ENCODE results near the gene CLPTM1L. TPM values are rescaled to one million over a fixed set of nuclear protein-coding genes. Genes with fewer than 3 reads are reported as not detected.

The CLPTM1L gene
- total and polyA plus RNA-seq, 4 donors, result 66.0 to 95.5 (median 71.8) TPM

- no peaks in the 10 kb centered on the region for H3K27me3 ChIP-seq (ENCODE audit: control insufficient read depth in 1 of 2, insufficient read depth in 2 of 2, low read length in 1 of 2)
- peak; percentile 27 to 32 for DNase-seq
- no peak overlapping the region for H3K4me3 ChIP-seq (ENCODE audit: low read length in 2 of 2)
- H3K36me3 ChIP-seq (ENCODE audit: control insufficient read depth in 1 of 2, insufficient read depth in 2 of 2, low read length in 1 of 2), result no peaks in the 10 kb centered on the region
- H3K4me1 ChIP-seq (ENCODE audit: control insufficient read depth in 1 of 2, insufficient read depth in 2 of 2, low read length in 2 of 2), result no peaks in the 10 kb centered on the region
- 87% methylated on average over 7 of the region's 7 CpGs for WGBS, 2 donors
- H3K27ac ChIP-seq (ENCODE audit: low read depth in 1 of 2, low read length in 2 of 2), result no peak overlapping the region
- no peaks in the 10 kb centered on the region for H3K9me3 ChIP-seq (ENCODE audit: control insufficient read depth, low read length)
- no peak for ATAC-seq (ENCODE audit: low FRiP score)
- intact Hi-C loops (cut with DNase I), result no loop called here
Measured at GRCh38 chr5:1312206-1312605, 32.7 kb downstream of the CLPTM1L start.

- Histone ChIP-seq H3K4me3 (ENCODE audit: low read length in 2 of 2) (no peak overlapping the region), H3K4me1 (ENCODE audit: control insufficient read depth in 1 of 2, insufficient read depth in 2 of 2, low read length in 2 of 2) (no peaks in the 10 kb centered on the region), H3K27ac (ENCODE audit: low read depth in 1 of 2, low read length in 2 of 2) (no peak overlapping the region), H3K27me3 (ENCODE audit: control insufficient read depth in 1 of 2, insufficient read depth in 2 of 2, low read length in 1 of 2) (no peaks in the 10 kb centered on the region), H3K9me3 (ENCODE audit: control insufficient read depth, low read length) (no peaks in the 10 kb centered on the region), H3K36me3 (ENCODE audit: control insufficient read depth in 1 of 2, insufficient read depth in 2 of 2, low read length in 1 of 2) (no peaks in the 10 kb centered on the region)
- WGBS, 2 donors, result 91% methylated on average over 15 of the region's 15 CpGs
- ATAC-seq (ENCODE audit: low FRiP score) (no peak), DNase-seq (peak; percentile 25 to 48)
- intact Hi-C loops (cut with DNase I), result no loop called here
Measured at GRCh38 chr5:1311439-1312055, 33.4 kb downstream of the CLPTM1L start.

- intact Hi-C loops (cut with DNase I), result no loop called here
- Histone ChIP-seq H3K4me3 (ENCODE audit: low read length in 2 of 2) (no peak overlapping the region), H3K9me3 (ENCODE audit: control insufficient read depth, low read length) (no peaks in the 10 kb centered on the region), H3K27me3 (ENCODE audit: control insufficient read depth in 1 of 2, insufficient read depth in 2 of 2, low read length in 1 of 2) (no peaks in the 10 kb centered on the region), H3K4me1 (ENCODE audit: control insufficient read depth in 1 of 2, insufficient read depth in 2 of 2, low read length in 2 of 2) (no peaks in the 10 kb centered on the region), H3K27ac (ENCODE audit: low read depth in 1 of 2, low read length in 2 of 2) (no peak overlapping the region), H3K36me3 (ENCODE audit: control insufficient read depth in 1 of 2, insufficient read depth in 2 of 2, low read length in 1 of 2) (no peaks in the 10 kb centered on the region)
- DNase-seq (peak; percentile 5 to 23), ATAC-seq (ENCODE audit: low FRiP score) (no peak)
- 87 to 90% methylated on average over 7 of the region's 7 CpGs for WGBS, 2 donors
Measured at GRCh38 chr5:1310118-1310517, 34.8 kb downstream of the CLPTM1L start.

- H3K27ac ChIP-seq (ENCODE audit: low read depth in 1 of 2, low read length in 2 of 2), result no peak overlapping the region
- no peaks in the 10 kb centered on the region for H3K36me3 ChIP-seq (ENCODE audit: control insufficient read depth in 1 of 2, insufficient read depth in 2 of 2, low read length in 1 of 2)
- no peak overlapping the region for H3K4me3 ChIP-seq (ENCODE audit: low read length in 2 of 2)
- WGBS, 2 donors, result 65 to 74% methylated on average over 2 of the region's 2 CpGs
- no peaks in the 10 kb centered on the region for H3K27me3 ChIP-seq (ENCODE audit: control insufficient read depth in 1 of 2, insufficient read depth in 2 of 2, low read length in 1 of 2)
- ATAC-seq (ENCODE audit: low FRiP score), result no peak
- DNase-seq, result no peak
- H3K9me3 ChIP-seq (ENCODE audit: control insufficient read depth, low read length), result no peaks in the 10 kb centered on the region
- intact Hi-C loops (cut with DNase I), result no loop called here
- no peaks in the 10 kb centered on the region for H3K4me1 ChIP-seq (ENCODE audit: control insufficient read depth in 1 of 2, insufficient read depth in 2 of 2, low read length in 2 of 2)
Measured at GRCh38 chr5:1304033-1304432, 40.9 kb downstream of the CLPTM1L start.

- Histone ChIP-seq H3K36me3 (ENCODE audit: control insufficient read depth in 1 of 2, insufficient read depth in 2 of 2, low read length in 1 of 2) (no peaks in the 10 kb centered on the region), H3K27me3 (ENCODE audit: control insufficient read depth in 1 of 2, insufficient read depth in 2 of 2, low read length in 1 of 2) (no peaks in the 10 kb centered on the region), H3K27ac (ENCODE audit: low read depth in 1 of 2, low read length in 2 of 2) (no peak overlapping the region), H3K4me1 (ENCODE audit: control insufficient read depth in 1 of 2, insufficient read depth in 2 of 2, low read length in 2 of 2) (no peaks in the 10 kb centered on the region), H3K4me3 (ENCODE audit: low read length in 2 of 2) (no peak overlapping the region), H3K9me3 (ENCODE audit: control insufficient read depth, low read length) (no peaks in the 10 kb centered on the region)
- DNase-seq (no peak), ATAC-seq (ENCODE audit: low FRiP score) (no peak)
- intact Hi-C loops (cut with DNase I), result no loop called here
- 78 to 82% methylated on average over 2 of the region's 2 CpGs for WGBS, 2 donors
Measured at GRCh38 chr5:1302258-1302657, 42.6 kb downstream of the CLPTM1L start.

GRCh38 chr5:1300581-1301083 is 44.3 kb downstream of the CLPTM1L start:
- Histone ChIP-seq H3K36me3 (ENCODE audit: control insufficient read depth in 1 of 2, insufficient read depth in 2 of 2, low read length in 1 of 2) (no peaks in the 10 kb centered on the region), H3K9me3 (ENCODE audit: control insufficient read depth, low read length) (no peaks in the 10 kb centered on the region), H3K27ac (ENCODE audit: low read depth in 1 of 2, low read length in 2 of 2) (no peak overlapping the region), H3K4me1 (ENCODE audit: control insufficient read depth in 1 of 2, insufficient read depth in 2 of 2, low read length in 2 of 2) (no peaks in the 10 kb centered on the region), H3K27me3 (ENCODE audit: control insufficient read depth in 1 of 2, insufficient read depth in 2 of 2, low read length in 1 of 2) (no peaks in the 10 kb centered on the region), H3K4me3 (ENCODE audit: low read length in 2 of 2) (no peak overlapping the region)
- no peak for ATAC-seq (ENCODE audit: low FRiP score)
- no peak for DNase-seq
- WGBS, 2 donors, result 84 to 85% methylated on average over 20 of the region's 20 CpGs
- intact Hi-C loops (cut with DNase I), result no loop called here

- DNase-seq (no peak), ATAC-seq (ENCODE audit: low FRiP score) (no peak)
- Histone ChIP-seq H3K4me3 (ENCODE audit: low read length in 2 of 2) (no peak overlapping the region), H3K9me3 (ENCODE audit: control insufficient read depth, low read length) (no peaks in the 10 kb centered on the region), H3K27me3 (ENCODE audit: control insufficient read depth in 1 of 2, insufficient read depth in 2 of 2, low read length in 1 of 2) (no peaks in the 10 kb centered on the region), H3K4me1 (ENCODE audit: control insufficient read depth in 1 of 2, insufficient read depth in 2 of 2, low read length in 2 of 2) (no peaks in the 10 kb centered on the region), H3K36me3 (ENCODE audit: control insufficient read depth in 1 of 2, insufficient read depth in 2 of 2, low read length in 1 of 2) (no peaks in the 10 kb centered on the region), H3K27ac (ENCODE audit: low read depth in 1 of 2, low read length in 2 of 2) (no peak overlapping the region)
- intact Hi-C loops (cut with DNase I), result no loop called here
- WGBS, 2 donors, result 69 to 72% methylated on average over 17 of the region's 17 CpGs
Measured at GRCh38 chr5:1299961-1300360, 44.9 kb downstream of the CLPTM1L start.

GRCh38 chr5:1299511-1299850 is 45.4 kb downstream of the CLPTM1L start:
- intact Hi-C loops (cut with DNase I), result no loop called here
- Histone ChIP-seq H3K36me3 (ENCODE audit: control insufficient read depth in 1 of 2, insufficient read depth in 2 of 2, low read length in 1 of 2) (no peaks in the 10 kb centered on the region), H3K27me3 (ENCODE audit: control insufficient read depth in 1 of 2, insufficient read depth in 2 of 2, low read length in 1 of 2) (no peaks in the 10 kb centered on the region), H3K9me3 (ENCODE audit: control insufficient read depth, low read length) (no peaks in the 10 kb centered on the region), H3K4me3 (ENCODE audit: low read length in 2 of 2) (no peak overlapping the region), H3K27ac (ENCODE audit: low read depth in 1 of 2, low read length in 2 of 2) (no peak overlapping the region), H3K4me1 (ENCODE audit: control insufficient read depth in 1 of 2, insufficient read depth in 2 of 2, low read length in 2 of 2) (no peaks in the 10 kb centered on the region)
- ATAC-seq (ENCODE audit: low FRiP score) (no peak), DNase-seq (no peak)
- 80 to 85% methylated on average over 9 of the region's 9 CpGs for WGBS, 2 donors

- no peaks in the 10 kb centered on the region for H3K9me3 ChIP-seq (ENCODE audit: control insufficient read depth, low read length)
- 70 to 77% methylated on average over 33 of the region's 33 CpGs for WGBS, 2 donors
- H3K36me3 ChIP-seq (ENCODE audit: control insufficient read depth in 1 of 2, insufficient read depth in 2 of 2, low read length in 1 of 2), result no peaks in the 10 kb centered on the region
- H3K27ac ChIP-seq (ENCODE audit: low read depth in 1 of 2, low read length in 2 of 2), result no peak overlapping the region
- H3K27me3 ChIP-seq (ENCODE audit: control insufficient read depth in 1 of 2, insufficient read depth in 2 of 2, low read length in 1 of 2), result no peaks in the 10 kb centered on the region
- intact Hi-C loops (cut with DNase I), result no loop called here
- no peaks in the 10 kb centered on the region for H3K4me1 ChIP-seq (ENCODE audit: control insufficient read depth in 1 of 2, insufficient read depth in 2 of 2, low read length in 2 of 2)
- DNase-seq, result peak; percentile 9 to 70
- H3K4me3 ChIP-seq (ENCODE audit: low read length in 2 of 2), result no peak overlapping the region
- no peak for ATAC-seq (ENCODE audit: low FRiP score)
Measured at GRCh38 chr5:1298723-1299510, 46.0 kb downstream of the CLPTM1L start.
